HepG2 (cell line): ENCODE results near the gene ZNF530. TPM values are rescaled to one million over a fixed set of nuclear protein-coding genes. Genes with fewer than 3 reads are reported as not detected.

ENCODE experiments used
- HIC2 ChIP-seq: sonication (generic); formaldehyde crosslinking; IDR thresholded peaks from 2 replicates; pipeline ENCODE4 v1.9.0; 2022; ENCODE audit warnings: low read depth, missing genetic modification reagents
- LBX2 ChIP-seq: sonication (generic); formaldehyde crosslinking; IDR thresholded peaks from 2 replicates; pipeline ENCODE4 v1.5.0; 2020; ENCODE audit warnings: missing genetic modification reagents, mild to moderate bottlenecking, borderline replicate concordance
- MLXIP ChIP-seq: sonication (generic); formaldehyde crosslinking; IDR thresholded peaks from 2 replicates; pipeline ENCODE4 v1.9.0; 2021; ENCODE audit warnings: missing genetic modification reagents, borderline replicate concordance
- MYPOP ChIP-seq: sonication (generic); formaldehyde crosslinking; IDR thresholded peaks from 2 replicates; pipeline ENCODE4 v1.8.1; 2023; ENCODE audit warnings: mild to moderate bottlenecking, moderate library complexity, missing genetic modification reagents
- NBN ChIP-seq: fragments of 450-650 bp; conservative IDR thresholded peaks from 2 replicates; pipeline ENCODE4 v1.6.1; 2017
- NONO ChIP-seq, 2 experiments: fragments of 450-650 bp in 1 of 2; sonication (generic) in 1 of 2; formaldehyde crosslinking in 1 of 2; IDR thresholded peaks in 1 of 2; conservative IDR thresholded peaks in 1 of 2; 2 replicates each; pipeline versions ENCODE4 v1.6.1 to v1.8.0; 2017 to 2022; ENCODE audit warnings: mild to moderate bottlenecking in 1 of 2, missing genetic modification reagents in 1 of 2, moderate library complexity in 1 of 2
- PRDM10 ChIP-seq: sonication (generic); formaldehyde crosslinking; IDR thresholded peaks from 2 replicates; pipeline ENCODE4 v1.4.0; 2020; ENCODE audit warnings: low read depth, missing genetic modification reagents
- RFX5 ChIP-seq: IDR thresholded peaks from 2 replicates; pipeline ENCODE4 v1.6.1; 2011; ENCODE audit warnings: low read depth, low read length, improper control_type of control experiment
- SPEN ChIP-seq: sonication (generic); formaldehyde crosslinking; IDR thresholded peaks from 2 replicates; pipeline ENCODE4 v1.5.1; 2020; ENCODE audit warnings: low read depth, mild to moderate bottlenecking, missing genetic modification reagents
- ZBTB10 ChIP-seq: sonication (generic); formaldehyde crosslinking; IDR thresholded peaks from 2 replicates; pipeline ENCODE4 v1.4.0; 2020; ENCODE audit warnings: missing genetic modification reagents, borderline replicate concordance
- ZBTB25 ChIP-seq: IDR thresholded peaks from 2 replicates; pipeline ENCODE4 v1.6.1; 2018; ENCODE audit warnings: missing genetic modification reagents
- ZBTB38 ChIP-seq: sonication (generic); formaldehyde crosslinking; IDR thresholded peaks from 2 replicates; pipeline ENCODE4 v1.5.1; 2020; ENCODE audit warnings: mild to moderate bottlenecking, missing genetic modification reagents
- ZNF674 ChIP-seq: sonication (generic); formaldehyde crosslinking; IDR thresholded peaks from 2 replicates; pipeline ENCODE4 v1.5.0; 2020; ENCODE audit warnings: low read depth, mild to moderate bottlenecking, missing genetic modification reagents
- polyA plus RNA-seq, 8 experiments: library from polyadenylated mRNA; depleted of rRNA in 3 of 8; stranded (reverse) in 7 of 8; unstranded in 1 of 8; fragments of >200 nt; fragmentation: Illumina TruSeq in 4 of 8; extraction: Trizol in 4 of 8; gene quantifications; 2 replicates each; pipeline versions ENCODE4 v1.2.1 to v1.2.3, GENCODE V29; 2011 to 2016; ENCODE audit warnings: low read depth in 4 of 8, missing spikeins in 1 of 8, mixed read lengths in 1 of 8; ENCODE audit not compliant: insufficient read depth in 1 of 8
- total RNA-seq, 5 experiments: library from RNA; depleted of rRNA; stranded (reverse); fragments of >200 nt; fragmentation: Illumina TruSeq; extraction: Trizol; gene quantifications; 2 replicates each; pipeline ENCODE4 v1.2.3, GENCODE V29; 2016; ENCODE audit warnings: low read depth in 1 of 5

ZNF530 gene
- total and polyA plus RNA-seq, 2 of the 13 experiments (the other 11 are each of a cell fraction or from before 2014, with no cell fraction given): 1.1 to 7.8 TPM

- TF ChIP-seq PRDM10 (CRISPR knock-in tag) (0 out of 2 replicates have a peak, but pooled peaks have one; percentile 19), ZBTB10 (CRISPR knock-in tag) (no peak), HIC2 (CRISPR knock-in tag) (no peak), ZBTB38 (CRISPR knock-in tag) (no peak), MYPOP (0 out of 2 replicates have a peak, but pooled peaks have one; percentile 67), RFX5 (no peak), SPEN (CRISPR knock-in tag) (peak; percentile 89), NBN (no peak), MLXIP (CRISPR knock-in tag) (no peak), ZBTB25 (CRISPR knock-in tag) (no peak), ZNF674 (CRISPR knock-in tag) (no peak), LBX2 (CRISPR knock-in tag) (no peak), NONO (IDR thresholded peaks at IDR 0.05) (no peak), NONO (CRISPR knock-in tag; conservative IDR thresholded peaks at IDR 0.05) (no peak)
These were observed at the start of gene ZNF530 (continued) for GRCh38 chr19:57599761-57600383.
